Suprapubic skin (tissue), 3 donors: ENCODE results near the gene OSBPL3.

Experiments used
- CTCF ChIP-seq, 2 donors: fragments of 200-600 bp in 1 of 2; fragments of 450-650 bp in 1 of 2; sonication (generic) in 1 of 2; IDR thresholded peaks; one replicate each; pipeline ENCODE4 v1.5.1; 2016 to 2019; ENCODE audit warnings: antibody characterized with exemption in 2 of 2, mild to moderate bottlenecking in 1 of 2, moderate library complexity in 1 of 2
- POLR2A ChIP-seq, 2 donors: fragments of 450-650 bp; IDR thresholded peaks; one replicate each; pipeline ENCODE4 v1.6.1; 2017; ENCODE audit warnings: antibody characterized with exemption in 2 of 2, mild to moderate bottlenecking in 2 of 2, moderate library complexity in 2 of 2

- TF ChIP-seq CTCF (IDR thresholded peaks at IDR 0.05) (no peak), POLR2A (IDR thresholded peaks at IDR 0.05) (no peak)
These were observed 212.0 kb downstream of the OSBPL3 start for GRCh38 chr7:24767878-24768569.
